GM12873 (cell line): ENCODE results near the gene DNAJC13.

ENCODE experiments used
- CTCF ChIP-seq: IDR thresholded peaks from 2 replicates; pipeline ENCODE4 v1.5.1; 2012; ENCODE audit warnings: low read depth, mild to moderate bottlenecking, moderate library complexity, low read length, control low read depth; ENCODE audit not compliant: insufficient read depth; ENCODE audit errors: missing control alignments

Gene DNAJC13

GRCh38 chr3:132499071-132499470 lies 81.8 kb downstream of the DNAJC13 start:
- TF ChIP-seq CTCF, result no peak

- TF ChIP-seq CTCF, result no peak
These were observed 86.3 kb downstream of the DNAJC13 start for GRCh38 chr3:132503559-132503958.

GRCh38 chr3:132504375-132504933 lies 87.2 kb downstream of the DNAJC13 start:
- TF ChIP-seq CTCF, result no peak

GRCh38 chr3:132507657-132508056 lies 90.4 kb downstream of the DNAJC13 start:
- TF ChIP-seq CTCF, result no peak

GRCh38 chr3:132509096-132509495 lies 91.8 kb downstream of the DNAJC13 start:
- TF ChIP-seq CTCF, result no peak

GRCh38 chr3:132509506-132509905 lies 92.2 kb downstream of the DNAJC13 start:
- no peak for TF ChIP-seq CTCF

- no peak for TF ChIP-seq CTCF
These were observed 95.8 kb downstream of the DNAJC13 start for GRCh38 chr3:132513057-132513456.

- TF ChIP-seq CTCF, result no peak
These were observed 100.0 kb downstream of the DNAJC13 start for GRCh38 chr3:132517311-132517710.
